ENCODE results near the gene SLC34A1.

SLC34A1 gene

DNA sequence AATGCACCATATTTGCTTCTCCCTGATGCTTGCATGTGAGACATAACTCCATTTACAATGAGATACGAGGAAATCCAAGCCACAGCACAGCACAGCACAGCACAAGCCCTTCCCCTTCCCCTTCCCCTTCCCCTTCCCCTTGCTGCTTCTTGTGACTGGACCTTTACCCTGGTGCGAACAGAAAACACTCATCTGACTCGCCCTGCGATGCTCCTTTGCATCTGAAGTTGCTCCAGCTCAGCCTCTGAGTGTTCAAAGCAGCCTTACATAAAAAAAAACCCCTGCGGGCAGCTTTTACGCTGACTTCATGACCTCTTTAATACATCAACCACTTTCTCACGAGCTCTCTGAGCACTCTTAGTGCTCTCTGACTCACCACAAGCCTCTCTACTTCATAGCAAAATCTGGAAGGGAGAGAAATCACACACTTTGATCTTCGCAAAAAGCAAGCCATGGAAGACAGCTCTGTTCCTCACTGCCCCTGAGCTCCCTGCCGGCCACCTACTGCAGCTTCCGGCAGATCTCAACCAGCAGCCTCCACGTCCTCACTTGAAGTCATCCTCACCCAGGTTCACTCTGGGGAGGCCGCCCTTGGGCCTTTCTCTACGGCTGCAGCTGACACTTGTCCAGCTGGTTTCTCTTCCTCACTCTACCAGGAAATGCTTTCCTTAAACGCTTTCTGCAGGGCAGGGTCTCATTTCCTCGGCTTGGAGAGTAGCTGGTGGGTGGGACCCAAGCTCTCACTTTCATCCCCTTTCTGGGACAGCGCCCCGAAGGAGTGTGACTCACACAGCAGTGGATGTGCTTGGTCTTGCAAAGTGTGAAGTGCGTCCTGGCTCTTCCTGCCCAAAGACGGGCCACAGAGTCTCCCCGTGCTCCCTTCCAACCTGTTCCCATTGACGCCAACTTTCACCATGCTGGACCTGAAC lies 5.3 kb downstream of the SLC34A1 start:
- DNase-seq: no peak

DNA sequence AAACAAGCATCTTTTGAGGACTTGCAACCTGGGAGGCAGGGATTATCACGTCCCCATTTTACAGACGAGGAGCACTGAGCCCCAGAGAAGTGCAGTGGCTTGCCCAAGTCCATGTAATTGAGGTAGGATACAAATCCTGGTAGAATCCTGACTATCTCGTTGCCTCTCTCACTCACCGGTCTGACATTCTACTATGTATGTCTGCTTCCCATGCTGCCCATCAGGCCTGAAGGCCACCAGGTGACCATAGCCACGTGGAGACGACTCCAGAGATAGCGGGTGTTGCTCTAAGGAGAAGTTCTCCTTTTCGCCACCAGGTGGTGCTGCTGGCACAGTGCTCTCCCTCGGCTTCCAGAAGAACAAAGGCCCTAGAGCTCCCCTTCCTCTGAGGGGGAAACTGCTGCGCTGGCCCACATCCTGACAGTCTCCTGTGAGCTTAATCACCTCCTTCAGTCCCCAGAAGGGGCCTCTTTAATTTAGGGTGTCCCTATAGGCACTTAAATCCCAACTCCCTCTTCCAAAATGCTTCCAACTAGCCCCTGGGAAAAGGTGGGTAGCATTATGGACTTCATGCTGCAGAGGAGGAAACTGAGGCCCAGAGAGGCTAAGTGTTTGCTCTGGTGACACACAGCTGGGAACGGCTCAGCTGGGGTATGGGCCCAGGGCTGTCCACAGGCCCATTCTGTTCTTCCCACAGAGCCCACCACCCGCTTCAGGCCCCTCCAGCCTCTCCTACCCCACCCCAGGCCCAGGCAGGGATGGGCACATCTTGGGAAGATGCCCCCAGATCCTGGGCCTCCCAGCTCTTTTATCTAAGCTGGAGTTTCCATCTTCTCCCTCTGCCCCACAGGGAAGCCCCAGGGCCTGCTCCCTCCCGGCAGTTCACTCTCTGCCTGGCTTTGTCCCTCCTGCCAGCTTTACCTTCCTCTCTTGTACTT lies 6.4 kb downstream of the SLC34A1 start:
- DNase-seq: peak; percentile 88 to 91

GRCh38 chr5:177392765-177393164 lies 8.5 kb downstream of the SLC34A1 start:
- no peak for DNase-seq

- no peak for DNase-seq
Measured at GRCh38 chr5:177393206-177393765, 9.1 kb downstream of the SLC34A1 start.

DNA sequence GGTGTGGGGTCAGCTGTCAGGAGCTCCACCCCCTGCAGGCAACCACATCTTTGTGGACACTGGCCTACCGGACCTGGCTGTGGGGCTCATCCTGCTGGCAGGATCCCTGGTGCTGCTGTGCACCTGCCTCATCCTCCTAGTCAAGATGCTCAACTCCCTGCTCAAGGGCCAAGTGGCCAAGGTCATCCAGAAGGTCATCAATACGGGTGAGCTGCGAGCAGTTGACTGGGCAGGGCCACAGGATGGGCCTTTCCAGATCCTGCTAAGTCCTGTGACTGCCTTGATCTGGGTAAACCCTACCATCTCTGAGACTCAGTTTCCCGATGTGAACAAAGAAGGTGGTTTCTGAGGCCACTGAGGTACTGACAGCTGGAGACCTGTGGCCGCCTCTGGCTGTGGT lies 9.8 kb downstream of the SLC34A1 start:
- no peak for DNase-seq

- DNase-seq: no peak
Measured at GRCh38 chr5:177396078-177396477, 11.8 kb downstream of the SLC34A1 start.

GRCh38 chr5:177396807-177397206 lies 12.6 kb downstream of the SLC34A1 start:
- DNase-seq: no peak

- DNase-seq: no peak
Measured at GRCh38 chr5:177397875-177398390, 13.7 kb downstream of the SLC34A1 start.

DNA sequence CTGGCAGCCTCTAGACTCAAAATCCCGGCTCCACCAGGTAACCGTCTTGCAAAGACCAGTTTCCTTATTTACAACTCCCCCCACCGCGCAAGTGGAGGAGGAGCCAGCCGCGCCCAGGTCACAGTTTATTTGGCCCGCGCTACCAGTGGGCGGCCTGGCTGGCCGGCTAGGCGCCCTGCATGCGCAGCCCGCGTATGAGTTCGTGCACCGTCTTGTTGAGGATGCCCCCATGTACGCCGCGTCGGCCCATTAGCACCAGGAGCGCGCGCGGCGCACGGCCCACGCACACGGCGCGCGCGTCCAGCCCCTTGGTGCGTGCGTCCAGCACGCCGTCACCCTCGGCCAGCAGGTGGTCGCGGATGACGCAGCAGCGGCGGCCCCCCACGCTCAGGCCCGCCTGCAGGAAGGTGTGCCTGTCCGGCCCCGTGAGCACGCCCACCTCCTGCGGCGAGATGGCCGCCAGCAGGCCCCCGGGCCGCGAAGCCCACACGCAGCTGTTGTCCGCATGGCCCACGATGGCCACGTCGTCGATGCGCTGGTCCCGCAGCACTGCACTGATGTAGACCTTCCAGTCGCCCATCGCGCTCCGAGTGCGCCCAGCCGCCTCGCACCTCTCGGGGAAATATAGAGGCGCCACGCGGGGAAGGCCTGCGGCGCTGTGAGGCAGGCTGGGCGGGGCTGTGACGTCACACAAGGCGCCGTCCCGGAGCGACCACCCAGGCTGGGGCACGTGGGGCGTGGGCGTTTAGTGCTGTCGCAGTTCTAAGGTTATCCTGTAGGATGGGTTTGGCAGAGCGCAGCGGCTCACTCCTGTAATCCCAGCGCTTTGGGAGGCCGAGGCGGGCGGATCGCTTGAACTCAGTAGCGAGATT lies 16.0 kb downstream of the SLC34A1 start, which contains the start of gene PFN3:
TSS of gene PFN3 (minus strand) at position 665 of the 872 bp plus-strand sequence. CDS start at position 580, 85 bp downstream.
- no peak for DNase-seq

GRCh38 chr5:177402271-177403043 lies 18.2 kb downstream of the SLC34A1 start:
- peak; percentile 92 to 93 for DNase-seq

- peak; percentile 46 to 67 for DNase-seq
Measured at GRCh38 chr5:177403102-177403791, 19.0 kb downstream of the SLC34A1 start.

DNA sequence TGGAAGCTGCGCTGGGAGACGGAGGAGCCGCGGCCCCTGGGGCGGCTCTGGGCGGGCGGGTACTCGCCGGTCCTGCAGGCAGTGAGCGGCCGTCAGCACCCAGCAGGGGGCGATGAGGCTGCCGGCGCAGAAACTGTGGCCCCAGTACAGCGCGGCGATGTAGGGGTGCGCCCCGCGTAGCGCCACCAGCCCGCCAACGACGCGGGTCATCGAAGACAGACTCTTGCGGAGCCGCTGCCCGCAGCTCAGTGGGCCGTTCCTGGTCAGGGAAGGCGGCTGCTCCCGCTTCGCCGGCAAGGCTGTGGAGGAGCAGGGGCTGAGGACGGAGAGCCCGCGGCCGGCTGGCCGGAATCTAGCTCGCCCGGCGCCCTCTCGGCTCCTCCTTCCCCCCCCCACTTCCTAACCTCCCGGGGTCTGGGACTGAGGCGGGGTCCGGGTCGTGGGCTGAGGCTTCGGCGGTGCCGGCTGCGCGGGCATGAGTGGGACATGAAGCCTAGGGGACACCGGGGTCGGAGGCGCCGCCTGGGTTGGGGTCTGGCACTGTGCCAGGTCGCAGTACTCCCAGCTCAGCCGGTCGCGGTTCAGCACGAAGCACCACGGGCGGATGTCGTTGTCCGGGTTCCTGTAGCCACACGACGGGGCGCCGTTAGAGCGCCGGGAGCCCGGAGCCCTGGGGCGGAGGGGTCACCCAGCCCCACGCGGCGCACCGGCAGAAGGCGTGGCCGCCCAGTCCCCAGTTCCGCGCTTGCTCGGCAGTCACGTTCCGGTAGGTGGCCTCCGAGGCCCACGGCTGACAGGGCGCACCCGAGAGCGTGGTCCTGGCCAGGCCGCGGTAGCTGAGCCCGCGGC lies 19.8 kb downstream of the SLC34A1 start:
- peak; percentile 84 to 86 for DNase-seq

GRCh38 chr5:177404641-177405179 lies 20.5 kb downstream of the SLC34A1 start:
- DNase-seq: peak; percentile 14 to 17

GRCh38 chr5:177405312-177405711 lies 21.1 kb downstream of the SLC34A1 start:
- DNase-seq: no peak

DNA sequence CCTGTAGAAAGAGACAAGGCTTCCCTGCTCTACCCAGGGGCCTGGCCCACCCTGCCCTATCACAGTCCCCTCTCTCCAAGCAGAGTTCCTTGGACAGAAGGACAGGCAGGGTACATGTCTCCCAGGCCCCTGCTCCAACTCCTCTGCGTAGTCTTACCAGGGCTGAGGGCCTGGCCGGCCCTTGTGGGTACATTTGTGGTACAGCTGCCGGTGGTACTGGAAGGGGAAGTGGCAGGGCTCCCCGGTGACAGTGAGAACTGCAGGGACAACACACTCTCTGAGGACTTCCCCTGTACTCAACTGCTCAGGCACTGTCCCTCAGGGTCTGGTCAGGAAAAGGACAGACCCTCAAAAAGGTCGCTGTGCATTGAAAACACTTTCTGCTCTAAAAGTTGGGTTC lies 21.6 kb downstream of the SLC34A1 start:
- no peak for DNase-seq

DNA sequence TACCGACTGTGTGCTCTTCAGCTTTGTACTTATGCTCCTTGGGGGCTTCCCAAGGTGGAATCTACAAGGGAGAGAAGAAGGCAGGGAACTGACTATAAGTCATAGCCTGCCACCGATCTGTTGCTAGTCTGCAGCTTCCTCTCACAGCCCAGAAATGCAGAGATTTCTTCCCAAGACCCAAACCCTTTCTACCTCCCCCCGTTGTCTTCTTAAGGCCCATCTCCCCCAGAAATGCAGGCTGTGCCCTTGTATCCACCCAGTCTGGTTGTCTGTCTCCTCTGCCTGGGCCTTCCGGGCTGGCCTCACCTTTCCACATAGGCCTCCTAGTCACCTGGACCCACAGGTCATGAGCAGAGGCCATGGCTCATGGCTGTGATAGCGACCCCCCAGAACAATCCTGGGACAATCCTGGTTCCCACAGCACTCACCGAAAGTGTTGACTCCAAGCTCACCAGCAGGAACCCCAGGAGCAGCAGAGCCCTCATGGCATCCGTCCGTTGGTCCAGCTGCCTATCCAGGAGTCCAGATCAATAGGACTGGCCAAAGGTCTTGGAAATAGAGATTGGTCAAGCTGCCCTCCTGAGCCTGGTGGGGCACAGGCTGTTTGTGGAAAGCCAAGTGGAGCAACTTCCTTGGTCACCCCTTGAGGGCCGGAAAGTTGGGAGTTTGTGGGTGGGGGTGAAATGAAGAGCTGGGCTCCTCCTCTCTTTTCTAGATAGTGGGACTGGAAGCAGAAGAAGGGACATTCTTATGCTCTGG lies 25.0 kb downstream of the SLC34A1 start, which contains the start of gene F12:
TSS of gene F12 (minus strand) at position 522 of the 759 bp plus-strand sequence. CDS start at position 485, 37 bp downstream.
- DNase-seq: no peak

DNA sequence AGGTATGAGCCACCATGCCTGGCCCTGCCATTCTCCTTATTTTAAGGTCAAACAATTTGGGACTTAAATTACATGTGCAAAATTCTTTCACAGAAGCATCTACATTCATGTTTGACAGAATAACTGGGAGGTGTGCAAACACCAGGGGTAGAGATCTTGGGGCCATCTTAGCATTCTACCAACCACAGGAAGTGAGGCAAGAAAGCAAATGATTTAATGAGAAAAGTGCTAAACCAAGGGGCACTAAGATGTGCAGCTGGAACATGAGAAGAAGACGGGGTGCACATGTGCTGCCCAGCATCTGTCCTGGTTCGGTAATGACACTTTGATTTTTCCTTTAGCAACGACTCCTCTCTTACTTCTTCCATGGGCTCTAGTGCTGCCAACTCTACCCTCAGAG lies 26.3 kb downstream of the SLC34A1 start:
- no peak for DNase-seq

GRCh38 chr5:177412603-177413233 lies 28.5 kb downstream of the SLC34A1 start:
- DNase-seq: no peak

Data from NCI-H2081 (cell line).